Gastrocnemius medialis (tissue), 4 donors: ENCODE results near the gene FAM217A.

Experiments
- POLR2A ChIP-seq, 2 donors: fragments of 450-650 bp; IDR thresholded peaks; one replicate each; pipeline ENCODE4 v1.6.1; 2017; ENCODE audit warnings: antibody characterized with exemption in 2 of 2, mild to moderate bottlenecking in 2 of 2, moderate library complexity in 2 of 2
- TF ChIP-seq, protein P1 (sequence below), 5 experiments: fragments of 450-650 bp in 3 of 5; fragments of 200-600 bp in 2 of 5; sonication (generic) in 2 of 5; IDR thresholded peaks in 4 of 5; conservative IDR thresholded peaks in 1 of 5; 1 replicate in 4 of 5; 2 replicates in 1 of 5; pipeline ENCODE4 v1.5.1; 2016 to 2019; ENCODE audit warnings: antibody characterized with exemption in 5 of 5, mild to moderate bottlenecking in 3 of 5, moderate library complexity in 3 of 5

DNA sequence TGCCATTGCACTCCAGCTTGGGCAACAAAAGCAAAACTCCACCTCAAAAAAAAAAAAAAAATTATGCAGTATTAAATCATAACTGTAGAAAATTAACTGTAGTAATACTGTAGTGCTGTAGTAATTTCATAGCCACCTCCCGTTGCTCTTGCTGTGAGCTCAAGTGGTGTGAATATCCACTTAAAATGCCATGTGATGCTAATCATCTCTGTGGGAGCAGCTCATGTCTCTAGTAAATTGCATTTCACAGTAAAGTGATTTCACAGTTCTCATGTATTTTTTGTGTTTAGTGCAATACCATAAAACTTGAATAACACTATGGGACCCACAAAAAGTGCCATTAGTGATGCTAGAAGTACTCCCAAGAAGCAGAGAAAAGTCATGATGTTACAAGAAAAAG is 14.4 kb upstream of the FAM217A start:
- TF ChIP-seq, protein P1, sequence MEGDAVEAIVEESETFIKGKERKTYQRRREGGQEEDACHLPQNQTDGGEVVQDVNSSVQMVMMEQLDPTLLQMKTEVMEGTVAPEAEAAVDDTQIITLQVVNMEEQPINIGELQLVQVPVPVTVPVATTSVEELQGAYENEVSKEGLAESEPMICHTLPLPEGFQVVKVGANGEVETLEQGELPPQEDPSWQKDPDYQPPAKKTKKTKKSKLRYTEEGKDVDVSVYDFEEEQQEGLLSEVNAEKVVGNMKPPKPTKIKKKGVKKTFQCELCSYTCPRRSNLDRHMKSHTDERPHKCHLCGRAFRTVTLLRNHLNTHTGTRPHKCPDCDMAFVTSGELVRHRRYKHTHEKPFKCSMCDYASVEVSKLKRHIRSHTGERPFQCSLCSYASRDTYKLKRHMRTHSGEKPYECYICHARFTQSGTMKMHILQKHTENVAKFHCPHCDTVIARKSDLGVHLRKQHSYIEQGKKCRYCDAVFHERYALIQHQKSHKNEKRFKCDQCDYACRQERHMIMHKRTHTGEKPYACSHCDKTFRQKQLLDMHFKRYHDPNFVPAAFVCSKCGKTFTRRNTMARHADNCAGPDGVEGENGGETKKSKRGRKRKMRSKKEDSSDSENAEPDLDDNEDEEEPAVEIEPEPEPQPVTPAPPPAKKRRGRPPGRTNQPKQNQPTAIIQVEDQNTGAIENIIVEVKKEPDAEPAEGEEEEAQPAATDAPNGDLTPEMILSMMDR (IDR thresholded peaks at IDR 0.05 in 4 of 5, conservative IDR thresholded peaks at IDR 0.05 in 1 of 5), result no peak
- TF ChIP-seq POLR2A (IDR thresholded peaks at IDR 0.05), result no peak
